Gastrocnemius medialis (tissue), 4 donors: ENCODE measurements around the gene CASK. TPM values are rescaled to one million over a fixed set of nuclear protein-coding genes. Genes with fewer than 3 reads are reported as not detected.
"Not testable (repeated sequence)": the region's sequence is repeated elsewhere in the genome, so short reads cannot be mapped to it uniquely, and the experiment has no call there.

Experiments
- ATAC-seq, 2 donors: fragments of 150-250 bp; one replicate each; pipeline ENCODE4 v1.9.1; 2016
- DNase-seq, 2 donors: peaks; one replicate each; pipeline ENCODE4 v3.0.0-alpha.2; 2019
- H3K27ac ChIP-seq, 4 donors: fragments of 200-600 bp; sonication (generic); 1 replicate in 1 of 4; 2 replicates in 3 of 4; pipeline ENCODE4 v1.5.1; 2016 to 2018; ENCODE audit warnings: mild to moderate bottlenecking in 2 of 4, moderate library complexity in 1 of 4
- H3K27me3 ChIP-seq, 3 donors: fragments of 200-600 bp; sonication (generic) in 2 of 3; 1 replicate in 1 of 3; 2 replicates in 2 of 3; pipeline versions ENCODE4 v1.5.1 to v1.6.0; 2016 to 2019; ENCODE audit warnings: mild to moderate bottlenecking in 1 of 3, moderate library complexity in 1 of 3
- H3K36me3 ChIP-seq, 2 donors: fragments of 200-600 bp; sonication (generic) in 1 of 2; one replicate each; pipeline ENCODE4 v1.5.1; 2017 to 2018
- H3K4me1 ChIP-seq, 2 donors: fragments of 200-600 bp; sonication (generic) in 1 of 2; one replicate each; pipeline ENCODE4 v1.5.1; 2016 to 2017; ENCODE audit warnings: mild to moderate bottlenecking in 2 of 2
- H3K4me3 ChIP-seq, 4 donors: fragments of 200-600 bp; sonication (generic) in 3 of 4; 1 replicate in 1 of 4; 2 replicates in 3 of 4; pipeline ENCODE4 v1.5.1; 2016 to 2019; ENCODE audit warnings: mild to moderate bottlenecking in 2 of 4
- H3K9me3 ChIP-seq, 3 donors: fragments of 200-600 bp; sonication (generic) in 2 of 3; 1 replicate in 1 of 3; 2 replicates in 2 of 3; pipeline ENCODE4 v1.5.1; 2016 to 2019
- POLR2A ChIP-seq, 2 donors: fragments of 450-650 bp; IDR thresholded peaks; one replicate each; pipeline ENCODE4 v1.6.1; 2017; ENCODE audit warnings: antibody characterized with exemption in 2 of 2, mild to moderate bottlenecking in 2 of 2, moderate library complexity in 2 of 2
- in situ Hi-C, 4 donors: fragments of 200-750 bp; cut with MboI; loops; one replicate each; pipeline versions ENCODE4 v1.15.0 to v1.8.0; 2017; ENCODE audit warnings: low sequenced_read_pairs in 4 of 4
- intact Hi-C: fragments of 100-400 bp; cut with DNase I; formaldehyde crosslinking; loops from one replicate; pipeline ENCODE4 v1.15.1; 2023; ENCODE audit warnings: low total_unique reads
- total RNA-seq, 4 donors: library from RNA; depleted of rRNA; stranded (reverse); fragments of >200 nt; gene quantifications; one replicate each; pipeline versions ENCODE4 v1.1.0 to v1.2.3, GENCODE V29; 2016
- TF ChIP-seq, protein P1 (sequence below), 5 experiments: fragments of 450-650 bp in 3 of 5; fragments of 200-600 bp in 2 of 5; sonication (generic) in 2 of 5; IDR thresholded peaks in 4 of 5; conservative IDR thresholded peaks in 1 of 5; 1 replicate in 4 of 5; 2 replicates in 1 of 5; pipeline ENCODE4 v1.5.1; 2016 to 2019; ENCODE audit warnings: antibody characterized with exemption in 5 of 5, mild to moderate bottlenecking in 3 of 5, moderate library complexity in 3 of 5

CASK gene
- total RNA-seq, 4 donors from 2014 or later: 7.3 to 14.3 (median 10.0) TPM

DNA sequence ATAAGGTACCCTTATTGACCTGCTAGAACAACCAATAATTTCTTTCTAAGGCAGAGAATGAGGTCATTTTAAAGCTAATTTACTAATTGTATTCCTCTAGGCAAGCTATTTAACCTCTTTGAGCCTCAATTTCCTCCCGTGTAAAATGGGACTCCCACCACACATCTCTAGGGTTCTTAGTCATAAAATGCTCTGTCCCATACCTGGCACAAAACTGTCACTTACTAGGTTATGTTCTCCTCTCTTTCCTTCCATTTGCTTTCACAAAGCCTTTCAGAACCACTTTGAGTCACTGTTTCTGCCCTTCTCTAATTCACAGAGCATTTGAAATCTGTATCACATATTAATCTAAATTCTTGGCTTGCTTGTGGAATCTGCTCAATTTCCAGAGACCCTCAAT is 201.8 kb downstream of the CASK start:
- Histone ChIP-seq H3K36me3 (no peaks in the 10 kb centered on the region), H3K9me3 (no peaks in the 10 kb centered on the region), H3K4me1 (no peaks in the 10 kb centered on the region), H3K27ac (no peak overlapping the region), H3K4me3 (no peak overlapping the region), H3K27me3 (no peaks in the 10 kb centered on the region)
- TF ChIP-seq, protein P1, sequence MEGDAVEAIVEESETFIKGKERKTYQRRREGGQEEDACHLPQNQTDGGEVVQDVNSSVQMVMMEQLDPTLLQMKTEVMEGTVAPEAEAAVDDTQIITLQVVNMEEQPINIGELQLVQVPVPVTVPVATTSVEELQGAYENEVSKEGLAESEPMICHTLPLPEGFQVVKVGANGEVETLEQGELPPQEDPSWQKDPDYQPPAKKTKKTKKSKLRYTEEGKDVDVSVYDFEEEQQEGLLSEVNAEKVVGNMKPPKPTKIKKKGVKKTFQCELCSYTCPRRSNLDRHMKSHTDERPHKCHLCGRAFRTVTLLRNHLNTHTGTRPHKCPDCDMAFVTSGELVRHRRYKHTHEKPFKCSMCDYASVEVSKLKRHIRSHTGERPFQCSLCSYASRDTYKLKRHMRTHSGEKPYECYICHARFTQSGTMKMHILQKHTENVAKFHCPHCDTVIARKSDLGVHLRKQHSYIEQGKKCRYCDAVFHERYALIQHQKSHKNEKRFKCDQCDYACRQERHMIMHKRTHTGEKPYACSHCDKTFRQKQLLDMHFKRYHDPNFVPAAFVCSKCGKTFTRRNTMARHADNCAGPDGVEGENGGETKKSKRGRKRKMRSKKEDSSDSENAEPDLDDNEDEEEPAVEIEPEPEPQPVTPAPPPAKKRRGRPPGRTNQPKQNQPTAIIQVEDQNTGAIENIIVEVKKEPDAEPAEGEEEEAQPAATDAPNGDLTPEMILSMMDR (IDR thresholded peaks at IDR 0.05 in 4 of 5, conservative IDR thresholded peaks at IDR 0.05 in 1 of 5): no peak
- TF ChIP-seq POLR2A (IDR thresholded peaks at IDR 0.05): no peak
- ATAC-seq: no peak
- intact Hi-C loops (no loop called here), in situ Hi-C loops (no loop called here)
- no peak for DNase-seq

DNA sequence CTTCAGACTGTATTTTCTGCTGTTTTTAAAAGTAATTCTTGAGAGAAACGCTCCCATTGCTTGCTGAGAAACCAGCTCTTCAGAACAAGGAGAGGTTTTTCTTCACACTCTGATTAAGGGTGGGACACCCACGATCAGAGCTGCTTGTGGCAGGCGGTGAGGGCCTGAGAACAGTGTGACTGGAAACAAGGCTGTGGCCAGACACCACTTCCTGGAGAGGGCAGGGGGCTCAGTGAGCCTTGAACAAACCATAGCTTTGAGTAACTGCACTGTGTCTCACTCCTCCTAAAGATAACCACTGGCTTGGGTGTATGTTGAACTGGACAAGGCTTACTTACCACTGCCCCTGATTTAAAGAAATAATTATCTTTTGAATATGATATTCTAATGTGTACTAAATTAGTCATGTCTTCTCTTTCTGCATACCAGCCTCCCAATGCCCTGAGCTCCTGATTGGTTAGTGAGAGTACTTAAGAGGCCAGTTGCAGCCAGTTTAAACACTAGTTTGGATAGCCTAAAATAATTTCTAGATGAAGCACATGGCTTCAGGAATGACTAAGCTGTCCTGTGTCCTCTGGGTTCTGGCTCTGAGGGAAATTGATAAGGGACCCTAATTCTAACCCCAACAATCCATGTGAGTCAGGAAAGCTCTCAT is 203.1 kb downstream of the CASK start:
- intact Hi-C loops: no loop called here
- Histone ChIP-seq H3K27me3 (no peaks in the 10 kb centered on the region), H3K9me3 (no peaks in the 10 kb centered on the region), H3K4me1 (no peaks in the 10 kb centered on the region), H3K27ac (no peak overlapping the region), H3K36me3 (no peaks in the 10 kb centered on the region), H3K4me3 (no peak overlapping the region)
- no peak for TF ChIP-seq POLR2A (IDR thresholded peaks at IDR 0.05)
- TF ChIP-seq, protein P1 (IDR thresholded peaks at IDR 0.05 in 4 of 5, conservative IDR thresholded peaks at IDR 0.05 in 1 of 5): no peak
- ATAC-seq (no peak), DNase-seq (no peak)
- in situ Hi-C loops: no loop called here

DNA sequence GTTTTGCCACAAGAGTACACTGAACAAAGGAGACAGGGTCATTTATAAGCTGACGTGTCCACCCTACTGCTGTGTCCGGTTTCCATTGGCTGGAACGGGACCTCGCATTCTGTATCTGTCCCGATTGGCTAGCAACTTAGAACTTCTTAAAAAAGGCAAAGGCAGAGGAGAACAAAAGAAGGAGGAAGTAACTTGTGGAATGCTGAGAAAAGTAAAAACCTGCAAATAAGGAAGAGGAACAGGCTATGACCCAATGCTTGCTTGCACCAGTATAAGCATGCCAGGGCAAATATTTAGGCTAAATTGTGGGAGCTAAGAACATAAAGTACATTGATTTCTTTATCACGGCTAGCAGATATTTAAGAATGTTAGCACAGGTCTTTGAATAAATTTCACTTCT is 203.7 kb downstream of the CASK start:
- H3K36me3 ChIP-seq, H3K27ac ChIP-seq, H3K4me3 ChIP-seq, in situ Hi-C loops, DNase-seq, H3K9me3 ChIP-seq, H3K27me3 ChIP-seq, H3K4me1 ChIP-seq, ATAC-seq, intact Hi-C loops: not testable (repeated sequence)

DNA sequence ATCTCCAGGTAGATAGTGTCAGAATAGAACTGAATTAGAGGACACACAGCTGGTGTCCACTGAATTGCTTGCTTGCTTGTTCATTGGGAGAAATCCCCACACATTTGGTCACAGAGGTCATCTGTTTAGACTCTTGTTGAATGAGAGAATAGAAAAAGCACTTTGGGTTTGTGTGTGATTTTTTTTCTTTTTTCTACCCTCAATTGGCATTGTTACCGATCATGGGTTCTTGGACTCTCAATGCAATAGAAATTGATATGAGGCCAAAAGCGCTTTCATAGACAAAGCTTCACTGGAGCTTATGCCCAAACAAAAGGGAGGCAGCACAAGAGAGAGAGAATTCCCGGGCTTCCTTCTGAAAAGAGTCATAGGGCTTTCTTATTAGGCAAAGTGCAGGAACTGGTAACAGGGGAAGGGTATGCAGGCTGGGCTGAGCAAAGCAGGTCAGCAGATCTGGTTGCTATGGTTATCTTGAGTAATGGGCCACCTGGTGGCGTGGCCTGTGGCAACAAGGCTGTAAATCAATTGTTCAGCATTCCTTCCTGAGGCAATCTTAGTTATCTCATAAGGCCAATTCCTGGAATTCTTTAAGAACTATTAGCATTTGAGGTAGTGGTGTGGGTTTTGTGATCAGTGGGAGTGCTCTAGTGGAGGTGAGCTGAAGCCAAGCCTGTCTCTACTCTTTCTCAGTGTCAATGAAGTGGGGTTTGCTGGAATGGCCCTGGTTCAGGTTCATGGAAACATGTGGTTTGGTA is 204.7 kb downstream of the CASK start:
- TF ChIP-seq POLR2A (IDR thresholded peaks at IDR 0.05): no peak
- TF ChIP-seq, protein P1 (IDR thresholded peaks at IDR 0.05 in 4 of 5, conservative IDR thresholded peaks at IDR 0.05 in 1 of 5): no peak
- ATAC-seq: no peak
- Histone ChIP-seq H3K36me3 (no peaks in the 10 kb centered on the region), H3K27me3 (no peaks in the 10 kb centered on the region), H3K4me3 (no peak overlapping the region), H3K9me3 (no peaks in the 10 kb centered on the region), H3K27ac (no peak overlapping the region), H3K4me1 (no peaks in the 10 kb centered on the region)
- in situ Hi-C loops (no loop called here), intact Hi-C loops (no loop called here)
- DNase-seq: no peak

DNA sequence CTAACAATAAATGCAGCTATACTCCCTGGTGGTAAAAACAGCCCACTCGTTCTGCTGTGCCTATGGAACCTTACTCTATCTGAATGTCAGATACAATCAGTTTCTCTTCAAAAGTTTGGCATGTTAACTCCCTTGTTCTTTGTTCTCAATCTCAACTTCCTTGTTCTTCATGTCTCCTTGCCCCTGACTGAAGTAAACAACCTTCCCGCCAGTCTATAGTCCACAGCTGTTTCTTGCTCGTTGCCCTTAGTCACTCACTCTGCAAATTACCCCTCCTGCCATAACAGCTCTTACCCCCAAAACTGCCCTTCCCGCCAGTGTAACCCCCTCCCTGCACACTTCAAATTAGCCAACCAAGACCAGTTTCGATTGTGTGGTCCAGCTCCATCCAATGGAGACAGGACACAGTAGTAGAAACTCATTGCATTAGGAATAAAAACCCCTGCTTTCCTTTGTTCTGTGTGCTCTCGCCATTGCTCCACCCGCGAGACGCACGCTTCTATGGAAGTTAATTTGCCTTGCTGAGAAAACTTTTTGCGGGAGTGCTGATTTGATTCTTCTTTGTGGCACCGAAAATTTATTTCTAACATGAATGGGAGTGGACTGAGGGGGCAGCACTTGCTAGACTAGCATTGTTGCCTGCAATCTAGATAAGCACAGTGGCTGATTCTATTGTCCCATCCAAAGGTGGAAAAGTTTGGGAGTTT is 206.4 kb downstream of the CASK start:
- intact Hi-C loops (no loop called here), in situ Hi-C loops (no loop called here)
- Histone ChIP-seq H3K36me3 (no peaks in the 10 kb centered on the region), H3K27me3 (no peaks in the 10 kb centered on the region), H3K4me1 (no peaks in the 10 kb centered on the region), H3K4me3 (no peak overlapping the region), H3K9me3 (no peaks in the 10 kb centered on the region), H3K27ac (no peak overlapping the region)
- TF ChIP-seq, protein P1 (IDR thresholded peaks at IDR 0.05 in 4 of 5, conservative IDR thresholded peaks at IDR 0.05 in 1 of 5): no peak
- no peak for TF ChIP-seq POLR2A (IDR thresholded peaks at IDR 0.05)
- DNase-seq: no peak
- ATAC-seq: no peak
